ENCODE measurements around the gene RHOXF2B. TPM values are rescaled to one million over a fixed set of nuclear protein-coding genes. Genes with fewer than 3 reads are reported as not detected.
"Not testable (repeated sequence)": the region's sequence is repeated elsewhere in the genome, so short reads cannot be mapped to it uniquely, and the experiment has no call there.

RHOXF2B gene
- total RNA-seq, 2 donors from 2014 or later: not detected

GRCh38 chrX:120039087-120039733 is 38.3 kb downstream of the RHOXF2B start:
- not testable (repeated sequence) for H3K9me3 Mint-ChIP-seq; H3K4me3 Mint-ChIP-seq; H3K27me3 Mint-ChIP-seq; H3K4me1 Mint-ChIP-seq; H3K27ac Mint-ChIP-seq; ATAC-seq (replicated peaks); H3K36me3 Mint-ChIP-seq (ENCODE audit: low read depth)

GRCh38 chrX:120036704-120037103 is 40.8 kb downstream of the RHOXF2B start:
- no peaks in the 10 kb centered on the region for H3K9me3 Mint-ChIP-seq
- no peaks in the 10 kb centered on the region for H3K4me1 Mint-ChIP-seq
- H3K36me3 Mint-ChIP-seq (ENCODE audit: low read depth): no peaks in the 10 kb centered on the region
- no peak overlapping the region for H3K27ac Mint-ChIP-seq
- no peaks in the 10 kb centered on the region for H3K27me3 Mint-ChIP-seq
- H3K4me3 Mint-ChIP-seq: no peak overlapping the region
- ATAC-seq (replicated peaks): no peak

DNA sequence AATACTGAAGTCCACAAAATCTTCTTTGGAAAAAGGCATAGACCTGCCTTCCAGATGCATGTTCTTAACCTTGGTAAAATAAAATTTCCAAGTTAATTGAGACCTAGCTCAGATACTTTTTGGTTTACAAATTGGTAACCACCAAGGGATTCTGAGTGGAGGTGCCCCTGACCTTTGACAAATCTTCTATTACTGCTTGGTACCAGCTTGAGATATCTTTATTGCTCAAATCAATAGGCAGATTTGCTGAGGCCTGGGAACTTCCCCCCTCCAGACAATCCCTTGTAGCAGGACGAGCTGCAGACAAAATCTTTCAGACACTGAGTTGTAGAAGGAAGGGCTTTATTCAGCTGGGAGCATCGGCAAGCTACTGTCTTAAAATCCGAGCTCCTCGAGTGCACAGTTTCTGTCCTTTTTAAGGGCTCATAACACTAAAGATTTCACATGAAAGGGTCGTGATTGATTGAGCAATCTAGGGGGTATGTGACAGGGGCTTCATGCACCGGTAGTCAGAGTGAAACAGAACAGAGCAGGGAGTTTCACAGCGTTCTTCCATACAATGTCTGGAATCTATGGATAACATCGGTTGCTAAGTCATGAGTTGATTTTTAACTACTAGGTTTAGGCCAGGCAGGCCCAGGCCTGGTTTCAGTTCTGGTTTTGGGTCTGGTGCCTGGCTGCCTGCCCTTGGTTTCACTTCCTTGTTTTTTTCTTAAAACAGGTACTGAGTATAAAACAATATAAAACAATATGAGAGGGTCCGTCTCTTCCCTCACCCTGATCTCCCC is 41.8 kb downstream of the RHOXF2B start:
- not testable (repeated sequence) for H3K27me3 Mint-ChIP-seq; H3K4me3 Mint-ChIP-seq; H3K27ac Mint-ChIP-seq; H3K9me3 Mint-ChIP-seq; H3K36me3 Mint-ChIP-seq (ENCODE audit: low read depth); ATAC-seq (replicated peaks); H3K4me1 Mint-ChIP-seq

DNA sequence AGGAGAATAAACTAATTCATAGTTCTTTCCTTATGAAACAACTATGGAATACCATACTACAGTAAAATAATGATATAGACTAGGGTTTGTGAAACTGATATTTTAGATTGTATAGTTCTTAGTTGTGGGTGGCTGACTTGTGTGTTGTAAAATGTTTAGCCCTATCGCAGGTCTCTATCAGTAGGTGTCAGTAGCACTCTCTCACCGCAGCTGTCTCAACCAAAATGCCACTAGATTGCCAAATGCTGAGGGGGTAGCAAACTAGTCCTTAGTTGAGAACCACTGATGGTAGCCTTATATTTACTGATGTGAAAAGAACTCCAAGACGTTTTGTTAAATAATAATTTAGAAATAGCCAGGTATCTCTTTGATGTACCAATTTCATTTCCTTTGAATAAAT is 48.1 kb downstream of the RHOXF2B start:
- peaks cover 6% of the 10 kb centered on the region for H3K27me3 Mint-ChIP-seq
- no peaks in the 10 kb centered on the region for H3K36me3 Mint-ChIP-seq (ENCODE audit: low read depth)
- H3K4me1 Mint-ChIP-seq: no peaks in the 10 kb centered on the region
- H3K4me3 Mint-ChIP-seq: no peak overlapping the region
- no peaks in the 10 kb centered on the region for H3K9me3 Mint-ChIP-seq
- H3K27ac Mint-ChIP-seq: no peak overlapping the region
- ATAC-seq (replicated peaks): no peak

- Mint-ChIP-seq H3K4me1 (no peaks in the 10 kb centered on the region), H3K36me3 (ENCODE audit: low read depth) (no peaks in the 10 kb centered on the region), H3K9me3 (no peaks in the 10 kb centered on the region), H3K27ac (no peak overlapping the region), H3K4me3 (no peak overlapping the region), H3K27me3 (peaks cover 6% of the 10 kb centered on the region)
- ATAC-seq (replicated peaks): no peak
These were observed 54.2 kb downstream of the RHOXF2B start for GRCh38 chrX:120023259-120023658.

DNA sequence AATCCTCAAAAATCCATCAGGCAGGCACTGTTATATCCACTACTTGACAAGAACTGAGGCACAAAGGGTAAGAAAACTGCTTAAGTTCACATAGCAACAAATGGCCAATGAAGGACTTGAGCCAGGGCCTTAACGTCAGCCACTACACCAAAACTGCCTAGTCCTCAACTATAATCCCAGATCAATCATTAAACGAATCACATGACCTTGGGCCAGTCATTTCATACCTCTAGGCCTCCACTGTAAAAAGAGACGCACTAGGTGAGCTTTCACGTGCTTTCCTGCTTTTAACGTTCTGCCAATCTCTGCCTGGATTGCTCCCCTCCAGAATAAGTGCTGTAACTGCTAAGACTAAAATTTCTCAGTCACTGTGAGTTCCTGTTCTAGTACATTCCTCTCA is 54.7 kb downstream of the RHOXF2B start:
- no peak for ATAC-seq (replicated peaks)
- no peaks in the 10 kb centered on the region for H3K36me3 Mint-ChIP-seq (ENCODE audit: low read depth)
- H3K27me3 Mint-ChIP-seq: peaks cover 8% of the 10 kb centered on the region
- no peak overlapping the region for H3K4me3 Mint-ChIP-seq
- no peaks in the 10 kb centered on the region for H3K4me1 Mint-ChIP-seq
- no peaks in the 10 kb centered on the region for H3K9me3 Mint-ChIP-seq
- no peak overlapping the region for H3K27ac Mint-ChIP-seq

Other genes starting within 250 kb of the RHOXF2B start
- 10 to 100 TPM; 19.3 to 19.4 TPM for gene UPF3B, start 224.7 kb downstream of the RHOXF2B start, total RNA-seq
- 10 to 100 TPM; 22.3 to 25.2 TPM for gene RNF113A, start 206.0 kb downstream of the RHOXF2B start, total RNA-seq
- gene NDUFA1, start 205.9 kb downstream of the RHOXF2B start, total RNA-seq: 10 to 100 TPM; 70.5 to 96.5 TPM
- not detected for gene AKAP14, start 181.8 kb downstream of the RHOXF2B start, total RNA-seq
- gene NKAP, start 133.9 kb downstream of the RHOXF2B start, total RNA-seq: 10 to 100 TPM; 10.1 to 10.8 TPM
- under 1 TPM in 1 of 2 donors, not detected in 1; 0.37 TPM for gene RHOXF1, start 38.2 kb upstream of the RHOXF2B start, total RNA-seq
- gene RHOXF2, start 80.9 kb upstream of the RHOXF2B start, total RNA-seq: under 1 TPM in 1 of 2 donors, not detected in 1; 0.29 TPM
- gene ZBTB33, start 173.1 kb upstream of the RHOXF2B start, total RNA-seq: 10 to 100 TPM; 14.4 to 14.7 TPM
- under 1 TPM in 1 of 2 donors, not detected in 1; 0.08 TPM for gene TMEM255A, start 233.8 kb upstream of the RHOXF2B start, total RNA-seq